K562 (cell line): ENCODE data around the gene RABL6. TPM values are rescaled to one million over a fixed set of nuclear protein-coding genes. Genes with fewer than 3 reads are reported as not detected.
A peak's percentile ranks its signal among the peaks of the same experiment; 100 is the strongest.

Experiments used
- ID3 ChIP-seq, 2 experiments: fragments of 250-450 bp in 1 of 2; fragments of 450-650 bp in 1 of 2; sonication (Bioruptor Pico) in 1 of 2; IDR thresholded peaks; 2 replicates each; pipeline versions ENCODE4 v1.6.1 to v1.8.0; 2016 to 2021; ENCODE audit warnings: mild to moderate bottlenecking in 2 of 2, moderate library complexity in 2 of 2, missing compliant biosample characterization in 1 of 2, missing genetic modification characterization in 1 of 2
- L3MBTL2 ChIP-seq: fragments of 450-650 bp; IDR thresholded peaks from 2 replicates; pipeline ENCODE4 v1.6.1; 2016; ENCODE audit warnings: mild to moderate bottlenecking, moderate library complexity
- MGA ChIP-seq: fragments of 450-650 bp; IDR thresholded peaks from 2 replicates; pipeline ENCODE4 v1.6.1; 2016; ENCODE audit warnings: mild to moderate bottlenecking, moderate library complexity
- MYBL2 ChIP-seq, 2 experiments: fragments of 450-650 bp in 1 of 2; sonication (generic) in 1 of 2; formaldehyde crosslinking in 1 of 2; IDR thresholded peaks; 2 replicates each; pipeline versions ENCODE4 v1.6.1 to v1.8.1; 2017 to 2022; ENCODE audit warnings: borderline replicate concordance in 1 of 2, inconsistent platforms in 1 of 2, low read depth in 1 of 2, mild to moderate bottlenecking in 1 of 2, missing genetic modification reagents in 1 of 2, moderate library complexity in 1 of 2
- SAP30 ChIP-seq: fragments of 200-600 bp; sonication (generic); IDR thresholded peaks from 2 replicates; pipeline ENCODE4 v1.6.1; 2012; ENCODE audit warnings: borderline replicate concordance, low read depth, mild to moderate bottlenecking, moderate library complexity, low read length, control low read depth, inconsistent platforms; ENCODE audit not compliant: insufficient read depth, poor library complexity, severe bottlenecking
- SREBF2 ChIP-seq: sonication (generic); formaldehyde crosslinking; IDR thresholded peaks from 2 replicates; pipeline ENCODE4 v1.4.0; 2020; ENCODE audit warnings: mild to moderate bottlenecking, missing genetic modification reagents
- YY1 ChIP-seq, 3 experiments: IDR thresholded peaks; 2 replicates each; pipeline ENCODE4 v1.6.1; 2011; ENCODE audit warnings: low read length in 2 of 3, mild to moderate bottlenecking in 2 of 3, moderate library complexity in 2 of 3, borderline replicate concordance in 1 of 3, control low read depth in 1 of 3, low read depth in 1 of 3; ENCODE audit not compliant: insufficient read depth in 3 of 3, insufficient replicate concordance in 2 of 3, control insufficient read depth in 1 of 3, insufficient read length in 1 of 3; ENCODE audit errors: extremely low read depth in 1 of 3
- ZNF175 ChIP-seq: fragments of 200-800 bp; sonication (Bioruptor generic); IDR thresholded peaks from 2 replicates; pipeline ENCODE4 v1.6.1; 2016; ENCODE audit warnings: low read depth, mild to moderate bottlenecking, missing genetic modification characterization, missing compliant biosample characterization
- ZNF277 ChIP-seq: fragments of 250-450 bp; sonication (Bioruptor Pico); IDR thresholded peaks from 2 replicates; pipeline ENCODE4 v1.8.0; 2022; ENCODE audit warnings: inconsistent platforms, mild to moderate bottlenecking, moderate library complexity, borderline replicate concordance
- ZNF511 ChIP-seq: sonication (generic); formaldehyde crosslinking; IDR thresholded peaks from 2 replicates; pipeline ENCODE4 v1.8.0; 2022; ENCODE audit warnings: mild to moderate bottlenecking, missing genetic modification reagents
- polyA plus RNA-seq, 8 experiments: library from polyadenylated mRNA; depleted of rRNA in 4 of 8; stranded (reverse) in 5 of 8; unstranded in 3 of 8; fragments of >200 nt; fragmentation: Nextera tagmentation in 2 of 8; fragmentation: Illumina TruSeq in 1 of 8; extraction: Ambion mirVana in 2 of 8; extraction: Trizol in 1 of 8; gene quantifications; 2 replicates each; pipeline versions ENCODE4 v1.2.1 to v1.2.3, GENCODE V29; 2011 to 2014; ENCODE audit warnings: inconsistent platforms in 1 of 8, missing spikeins in 1 of 8
- total RNA-seq, 7 experiments: library from RNA; depleted of rRNA in 6 of 7; stranded (reverse); fragments of >200 nt in 6 of 7; fragmentation: Illumina TruSeq in 2 of 7; extraction: Trizol in 2 of 7; gene quantifications; 2 replicates each; pipeline versions ENCODE4 v1.2.1 to v1.2.3, GENCODE V29; 2011 to 2021; ENCODE audit warnings: low replicate concordance in 1 of 7

RABL6 gene
- total and polyA plus RNA-seq, 9 of the 15 experiments (the other 6 are each of a cell fraction or from before 2014, with no cell fraction given): 5.6 to 181 (median 84.5) TPM

- TF ChIP-seq YY1 (IDR thresholded peaks at IDR 0.05; ENCODE audit: borderline replicate concordance in 1 of 3, control insufficient read depth in 1 of 3, extremely low read depth in 1 of 3, insufficient read depth in 3 of 3, insufficient read length in 1 of 3, insufficient replicate concordance in 2 of 3, low read depth in 1 of 3, low read length in 2 of 3) (peak; percentile 80 to 96 (median 81)), ZNF511 (no peak), SAP30 (no peak), ID3 (CRISPR knock-in tag; IDR thresholded peaks at IDR 0.05) (no peak), ID3 (tag; IDR thresholded peaks at IDR 0.05) (no peak), MGA (peak; percentile 2; the same call in 1 of the 2 replicates), SREBF2 (CRISPR knock-in tag) (no peak), ZNF277 (CRISPR knock-in tag) (no peak), ZNF175 (CRISPR knock-in tag) (no peak), L3MBTL2 (0 out of 2 replicates have a peak, but pooled peaks have one; percentile 41), MYBL2 (IDR thresholded peaks at IDR 0.05; ENCODE audit: low read depth) (no peak), MYBL2 (CRISPR knock-in tag; IDR thresholded peaks at IDR 0.05; ENCODE audit: borderline replicate concordance) (no peak)
Observed at GRCh38 chr9:136773386-136774044, 34.2 kb upstream of the RABL6 start (continued).
